Lung (tissue), 16 donors: ENCODE data around the gene CCR3. TPM values are rescaled to one million over a fixed set of nuclear protein-coding genes. Genes with fewer than 3 reads are reported as not detected.

Experiments
- ATAC-seq: fragments of 200-7000 bp; cut with Tn5 transposase; one replicate; pipeline ENCODE4 v1.9.1; 2020; ENCODE audit warnings: moderate number of reproducible peaks; ENCODE audit not compliant: insufficient read depth, low FRiP score
- DNase-seq, 3 donors: peaks; one replicate each; pipeline ENCODE4 v3.0.0-alpha.2; 2013 to 2017
- H3K27ac ChIP-seq, 2 donors: one replicate each; pipeline ENCODE4 v1.5.1; 2013; ENCODE audit warnings: mild to moderate bottlenecking in 2 of 2, moderate library complexity in 2 of 2, control low read depth in 1 of 2, inconsistent platforms in 1 of 2, low read depth in 1 of 2, low read length in 1 of 2
- H3K27me3 ChIP-seq, 3 donors: one replicate each; pipeline ENCODE4 v1.5.1; 2013; ENCODE audit warnings: low read length in 2 of 3; ENCODE audit not compliant: control insufficient read depth in 3 of 3, insufficient read depth in 3 of 3
- H3K36me3 ChIP-seq, 4 donors: one replicate each; pipeline ENCODE4 v1.5.1; 2013; ENCODE audit warnings: low read length in 4 of 4, mild to moderate bottlenecking in 1 of 4, moderate library complexity in 1 of 4; ENCODE audit not compliant: control insufficient read depth in 4 of 4, insufficient read depth in 4 of 4
- H3K4me1 ChIP-seq, 5 donors: one replicate each; pipeline ENCODE4 v1.5.1; 2013; ENCODE audit warnings: low read length in 5 of 5, mild to moderate bottlenecking in 2 of 5, moderate library complexity in 1 of 5; ENCODE audit not compliant: control insufficient read depth in 5 of 5, insufficient read depth in 5 of 5
- H3K4me3 ChIP-seq: one replicate; pipeline ENCODE4 v1.5.1; 2013; ENCODE audit warnings: mild to moderate bottlenecking, control low read depth, moderate library complexity
- H3K9ac ChIP-seq, 2 donors: one replicate each; pipeline ENCODE4 v1.5.1; 2013; ENCODE audit warnings: low read length in 2 of 2, control low read depth in 1 of 2; ENCODE audit not compliant: insufficient read depth in 1 of 2
- H3K9me3 ChIP-seq, 4 donors: one replicate each; pipeline ENCODE4 v1.5.1; 2013; ENCODE audit warnings: low read length in 3 of 4, mild to moderate bottlenecking in 1 of 4, moderate library complexity in 1 of 4; ENCODE audit not compliant: control insufficient read depth in 4 of 4, insufficient read depth in 3 of 4
- CTCF ChIP-seq: IDR thresholded peaks from 2 replicates; pipeline ENCODE4 v1.5.1; 2012; ENCODE audit warnings: mild to moderate bottlenecking; ENCODE audit errors: control extremely low read depth, extremely low read depth
- whole genome bisulfite sequencing, 2 donors: extraction: QIAGEN DNeasy Blood & Tissue Kit; methylation state at CpG; one replicate each; pipeline ENCODE4 v1.1.7; 2013; 5-methylcytosine and 5-hydroxymethylcytosine counted together
- long read RNA-seq, 5 donors: transcript quantifications; one replicate each; lab custom pipeline, GENCODE V29; 2026
- polyA plus RNA-seq, 2 donors: library from polyadenylated mRNA; stranded (reverse); fragments of 200-250 nt; gene quantifications; one replicate each; pipeline ENCODE4 v1.2.1, GENCODE V29; 2013
- total RNA-seq, 2 donors: library from RNA; depleted of rRNA in 1 of 2; stranded (reverse); fragments of >200 nt in 1 of 2; gene quantifications; one replicate each; pipeline ENCODE4 v1.2.1, GENCODE V29; 2014 to 2021
- donor health status: control.
- donor health status: control.
- donor health status: Bipolar disorder and iron deficiency.
- donor health status: healthy.
- donor health status: DM: yes; HTN: yes; CAD: no.

CCR3 gene
- under 1 TPM; 0.15 to 0.88 TPM for total RNA-seq
- polyA plus RNA-seq = under 1 TPM in 1 of 2 donors, not detected in 1; 0.31 TPM
- long read RNA-seq, donor 1 = 0 reads
- long read RNA-seq, donor 2 = 0 reads
- long read RNA-seq, donor 3 = 0 reads
- long read RNA-seq, donor 4 = 0 reads
- long read RNA-seq, donor 5 = 0 reads

DNA sequence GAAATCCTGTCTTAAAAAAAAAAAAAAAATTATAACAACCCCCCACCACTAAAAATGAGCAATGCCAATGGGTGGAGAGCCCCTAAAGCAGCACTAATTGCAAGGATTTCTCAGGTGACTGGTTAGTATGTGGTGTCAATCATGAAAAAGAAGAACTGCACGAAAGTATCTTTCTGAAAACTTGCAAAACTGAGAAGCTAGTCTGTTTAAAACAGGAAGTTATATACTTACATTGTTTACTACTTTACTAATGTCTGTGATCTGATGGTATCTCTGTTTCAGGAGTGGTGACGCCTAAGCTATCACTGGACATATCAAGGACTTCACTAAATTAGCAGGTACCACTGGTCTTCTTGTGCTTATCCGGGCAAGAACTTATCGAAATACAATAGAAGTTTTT, at the start of gene CCR3:
TSS of gene CCR3 (plus strand) at position 341 of the 400 bp plus-strand sequence. CDS start 22,699 bp downstream, outside the sequence.
- WGBS, 2 donors = 60 to 69% methylated on average over 4 of the region's 4 CpGs
- Histone ChIP-seq H3K27ac (no peak within 1 kb of the TSS), H3K36me3 (no peaks in the 10 kb centered on the region), H3K9ac (no peak within 1 kb of the TSS), H3K4me3 (no peak within 1 kb of the TSS), H3K4me1 (peaks cover 0 to 1% (median 0%) of the 10 kb centered on the region in 5 donors), H3K9me3 (no peaks in the 10 kb centered on the region), H3K27me3 (no peaks in the 10 kb centered on the region)
- DNase-seq (no peak), ATAC-seq (no peak)
- no peak for TF ChIP-seq CTCF

GRCh38 chr3:46192939-46193338, 49.3 kb upstream of the CCR3 start:
- no peak for ATAC-seq
- peaks cover 2 to 10% (median 4%) of the 10 kb centered on the region in 4 donors for H3K9me3 ChIP-seq
- H3K36me3 ChIP-seq = peaks cover 0 to 4% (median 0%) of the 10 kb centered on the region in 4 donors
- no peak for DNase-seq
- TF ChIP-seq CTCF = no peak
- H3K4me1 ChIP-seq = peaks cover 0 to under 1% (median 0%) of the 10 kb centered on the region in 5 donors
- H3K27me3 ChIP-seq = no peaks in the 10 kb centered on the region
- H3K27ac ChIP-seq = no peak overlapping the region
- no peak overlapping the region for H3K4me3 ChIP-seq
- WGBS, 2 donors = 81 to 89% methylated on average over 5 of the region's 5 CpGs
- no peak overlapping the region for H3K9ac ChIP-seq

- WGBS, 2 donors = 36 to 49% methylated on average over 1 of the region's 1 CpG
- ATAC-seq = no peak
These were observed 48.8 kb upstream of the CCR3 start for GRCh38 chr3:46193436-46193835.

More at GRCh38 chr3:46193436-46193835, 48.8 kb upstream of the CCR3 start:
- H3K27ac ChIP-seq = no peak overlapping the region
- H3K27me3 ChIP-seq = no peaks in the 10 kb centered on the region
- peaks cover 2 to 10% (median 4%) of the 10 kb centered on the region in 4 donors for H3K9me3 ChIP-seq
- no peak overlapping the region for H3K9ac ChIP-seq
- no peak overlapping the region for H3K4me3 ChIP-seq
- TF ChIP-seq CTCF = no peak
- peaks cover 0 to 4% (median 0%) of the 10 kb centered on the region in 4 donors for H3K36me3 ChIP-seq
- H3K4me1 ChIP-seq = no peaks in the 10 kb centered on the region
- no peak for DNase-seq
